ENCODE results near the gene CMTM8.

CMTM8 gene

GRCh38 chr3:32261545-32261944 lies 23.1 kb downstream of the CMTM8 start:
- no peak for TF ChIP-seq PPARA (CRISPR knock-in tag; IDR thresholded peaks at IDR 0.05; ENCODE audit: borderline replicate concordance)

GRCh38 chr3:32262201-32262600 lies 23.7 kb downstream of the CMTM8 start:
- TF ChIP-seq ZNF70 (CRISPR knock-in tag; IDR thresholded peaks at IDR 0.05) (no peak), ZFP30 (CRISPR knock-in tag; IDR thresholded peaks at IDR 0.05) (no peak), GLIS3 (CRISPR knock-in tag; IDR thresholded peaks at IDR 0.05) (no peak), ZNF8 (CRISPR knock-in tag; IDR thresholded peaks at IDR 0.05) (no peak), POU6F1 (CRISPR knock-in tag; IDR thresholded peaks at IDR 0.05; ENCODE audit: borderline replicate concordance, low read depth) (no peak), OSR1 (CRISPR knock-in tag; IDR thresholded peaks at IDR 0.05) (no peak), TSHZ2 (CRISPR knock-in tag; IDR thresholded peaks at IDR 0.05) (no peak), CSDC2 (CRISPR knock-in tag; IDR thresholded peaks at IDR 0.05) (no peak), SNAI2 (CRISPR knock-in tag; IDR thresholded peaks at IDR 0.05) (no peak), TOX (CRISPR knock-in tag; IDR thresholded peaks at IDR 0.05; ENCODE audit: borderline replicate concordance) (no peak), CREB5 (CRISPR knock-in tag; IDR thresholded peaks at IDR 0.05; ENCODE audit: low read depth) (no peak), ARNTL (CRISPR knock-in tag; IDR thresholded peaks at IDR 0.05; ENCODE audit: borderline replicate concordance, low read depth) (no peak), ZC3H10 (CRISPR knock-in tag; IDR thresholded peaks at IDR 0.05) (no peak), TCF4 (CRISPR knock-in tag; IDR thresholded peaks at IDR 0.05; ENCODE audit: borderline replicate concordance) (no peak), RARB (CRISPR knock-in tag; IDR thresholded peaks at IDR 0.05) (no peak), ESRRG (CRISPR knock-in tag; IDR thresholded peaks at IDR 0.05) (no peak)
- TF ChIP-seq, protein P1, sequence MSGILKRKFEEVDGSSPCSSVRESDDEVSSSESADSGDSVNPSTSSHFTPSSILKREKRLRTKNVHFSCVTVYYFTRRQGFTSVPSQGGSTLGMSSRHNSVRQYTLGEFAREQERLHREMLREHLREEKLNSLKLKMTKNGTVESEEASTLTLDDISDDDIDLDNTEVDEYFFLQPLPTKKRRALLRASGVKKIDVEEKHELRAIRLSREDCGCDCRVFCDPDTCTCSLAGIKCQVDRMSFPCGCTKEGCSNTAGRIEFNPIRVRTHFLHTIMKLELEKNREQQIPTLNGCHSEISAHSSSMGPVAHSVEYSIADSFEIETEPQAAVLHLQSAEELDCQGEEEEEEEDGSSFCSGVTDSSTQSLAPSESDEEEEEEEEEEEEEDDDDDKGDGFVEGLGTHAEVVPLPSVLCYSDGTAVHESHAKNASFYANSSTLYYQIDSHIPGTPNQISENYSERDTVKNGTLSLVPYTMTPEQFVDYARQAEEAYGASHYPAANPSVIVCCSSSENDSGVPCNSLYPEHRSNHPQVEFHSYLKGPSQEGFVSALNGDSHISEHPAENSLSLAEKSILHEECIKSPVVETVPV (CRISPR knock-in tag; IDR thresholded peaks at IDR 0.05): no peak

More at GRCh38 chr3:32261545-32261944, 23.1 kb downstream of the CMTM8 start:
- no peak for ATAC-seq

GRCh38 chr3:32274306-32274705 lies 35.8 kb downstream of the CMTM8 start:
- TF ChIP-seq ZC3H10 (CRISPR knock-in tag; IDR thresholded peaks at IDR 0.05) (no peak), ZNF565 (CRISPR knock-in tag; conservative IDR thresholded peaks at IDR 0.05; ENCODE audit: low read depth) (no peak), TCF4 (CRISPR knock-in tag; IDR thresholded peaks at IDR 0.05; ENCODE audit: borderline replicate concordance) (no peak), RARB (CRISPR knock-in tag; IDR thresholded peaks at IDR 0.05) (no peak), SNAI2 (CRISPR knock-in tag; IDR thresholded peaks at IDR 0.05) (no peak), ZNF70 (CRISPR knock-in tag; IDR thresholded peaks at IDR 0.05) (no peak)
- TF ChIP-seq, protein P1 (CRISPR knock-in tag; IDR thresholded peaks at IDR 0.05): no peak
- ATAC-seq: no peak

More at GRCh38 chr3:32262201-32262600, 23.7 kb downstream of the CMTM8 start:
- ATAC-seq: no peak

GRCh38 chr3:32275506-32275905 lies 37.0 kb downstream of the CMTM8 start:
- TF ChIP-seq, protein P1 (CRISPR knock-in tag; IDR thresholded peaks at IDR 0.05): no peak
- no peak for TF ChIP-seq RARB (CRISPR knock-in tag; IDR thresholded peaks at IDR 0.05)
- TF ChIP-seq ARNTL (CRISPR knock-in tag; IDR thresholded peaks at IDR 0.05; ENCODE audit: borderline replicate concordance, low read depth): no peak
- no peak for ATAC-seq

Data from SK-N-SH treated with all-trans-retinoic acid at 6 μM for 48 hours (cell line).